Fibroblast of skin of abdomen (primary cell): ENCODE data around the gene RAD50.

Experiments
- DNase-seq: peaks from one replicate; pipeline ENCODE4 v3.0.0-alpha.2; 2013

The RAD50 gene

GRCh38 chr5:132635873-132636272 is 79.1 kb downstream of the RAD50 start:
- no peak for DNase-seq

DNA sequence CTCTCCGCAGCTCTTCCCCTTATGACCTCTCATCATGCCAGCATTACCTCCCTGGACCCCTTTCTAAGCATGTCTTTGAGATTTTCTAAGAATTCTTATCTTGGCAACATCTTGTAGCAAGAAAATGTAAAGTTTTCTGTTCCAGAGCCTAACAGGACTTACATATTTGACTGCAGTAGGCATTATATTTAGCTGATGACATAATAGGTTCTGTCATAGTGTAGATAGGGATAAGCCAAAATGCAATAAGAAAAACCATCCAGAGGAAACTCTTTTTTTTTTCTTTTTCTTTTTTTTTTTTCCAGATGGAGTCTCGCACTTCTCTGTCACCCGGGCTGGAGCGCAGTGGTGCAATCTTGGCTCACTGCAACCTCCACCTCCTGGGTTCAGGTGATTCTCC is 80.5 kb downstream of the RAD50 start:
- DNase-seq = no peak

DNA sequence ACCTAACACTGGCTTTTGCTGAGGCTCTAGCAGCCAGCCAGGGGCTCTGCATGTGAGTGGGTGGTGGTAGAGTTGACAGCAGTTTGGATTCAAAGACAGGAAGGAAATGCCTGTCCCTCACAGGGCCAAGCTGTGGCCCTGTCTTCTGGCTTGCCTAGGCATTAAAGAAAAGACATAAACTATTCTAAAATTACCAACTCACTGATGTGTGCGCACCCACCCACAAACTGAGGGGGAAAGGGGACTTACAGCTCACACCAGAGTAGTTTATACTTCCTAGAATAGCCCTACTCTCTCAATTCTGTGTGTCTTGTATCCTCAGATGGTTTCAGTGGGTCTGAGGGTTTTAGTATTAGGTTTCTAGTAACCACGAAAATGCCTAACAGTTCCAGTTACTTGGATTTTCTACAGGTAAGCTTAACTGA is 82.9 kb downstream of the RAD50 start:
- DNase-seq = no peak

DNA sequence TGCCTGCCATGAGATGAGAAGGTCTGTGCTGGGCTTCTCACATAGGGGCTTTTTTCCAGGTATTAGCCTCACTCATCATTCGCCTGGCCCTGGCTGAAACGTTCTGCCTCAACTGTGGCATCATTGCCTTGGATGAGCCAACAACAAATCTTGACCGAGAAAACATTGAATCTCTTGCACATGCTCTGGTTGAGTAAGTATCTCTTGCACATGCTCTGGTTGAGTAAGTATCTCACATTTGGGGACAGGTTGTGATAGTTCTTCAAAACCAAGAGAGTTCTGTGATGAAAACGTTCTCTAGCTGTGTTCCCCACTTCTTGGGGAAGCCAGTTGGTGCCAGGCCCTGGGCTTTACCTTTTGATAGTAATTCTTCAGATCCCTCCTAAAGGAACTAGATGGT is 83.8 kb downstream of the RAD50 start:
- no peak for DNase-seq

- DNase-seq = no peak
Observed at GRCh38 chr5:132641241-132641723, 84.5 kb downstream of the RAD50 start.

DNA sequence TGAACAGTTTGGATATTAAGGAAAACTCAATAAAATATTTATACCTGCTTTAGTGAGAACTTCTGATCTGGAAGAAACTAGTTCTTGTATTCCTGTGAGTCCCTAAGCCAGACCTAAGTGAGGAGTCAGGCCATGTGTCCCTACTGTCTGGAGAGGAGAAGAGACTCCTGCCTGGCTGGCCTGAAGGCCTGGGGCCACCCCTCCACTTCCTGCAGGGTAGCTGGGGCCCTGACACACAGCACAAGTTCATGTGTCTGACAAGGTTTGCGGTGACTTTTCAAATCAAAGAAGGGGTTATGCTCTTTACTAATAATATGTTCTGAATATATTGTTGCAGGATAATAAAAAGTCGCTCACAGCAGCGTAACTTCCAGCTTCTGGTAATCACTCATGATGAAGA is 85.1 kb downstream of the RAD50 start:
- no peak for DNase-seq

GRCh38 chr5:132644177-132644576 is 87.4 kb downstream of the RAD50 start:
- no peak for DNase-seq

- no peak for DNase-seq
Observed at GRCh38 chr5:132646583-132647266, 89.9 kb downstream of the RAD50 start.

DNA sequence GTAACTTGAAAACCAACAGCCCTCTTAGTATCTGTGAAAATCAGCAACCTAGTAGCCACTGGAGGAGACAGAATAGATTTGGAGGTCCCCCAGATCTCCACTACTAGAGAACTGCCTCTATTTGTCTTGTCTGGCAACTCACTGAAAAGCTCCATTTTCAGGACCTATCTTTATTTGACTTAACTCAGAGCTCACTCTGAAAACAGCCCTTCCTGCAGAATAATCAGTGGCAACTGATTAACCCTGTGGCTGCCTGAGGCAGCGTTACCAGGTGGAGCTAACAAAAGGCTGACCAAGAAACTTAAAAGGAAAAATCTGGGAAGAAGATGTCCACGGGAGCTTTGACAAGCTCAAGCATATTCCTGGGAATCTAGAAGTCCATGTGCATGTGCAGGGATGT is 90.7 kb downstream of the RAD50 start:
- DNase-seq = no peak

DNA sequence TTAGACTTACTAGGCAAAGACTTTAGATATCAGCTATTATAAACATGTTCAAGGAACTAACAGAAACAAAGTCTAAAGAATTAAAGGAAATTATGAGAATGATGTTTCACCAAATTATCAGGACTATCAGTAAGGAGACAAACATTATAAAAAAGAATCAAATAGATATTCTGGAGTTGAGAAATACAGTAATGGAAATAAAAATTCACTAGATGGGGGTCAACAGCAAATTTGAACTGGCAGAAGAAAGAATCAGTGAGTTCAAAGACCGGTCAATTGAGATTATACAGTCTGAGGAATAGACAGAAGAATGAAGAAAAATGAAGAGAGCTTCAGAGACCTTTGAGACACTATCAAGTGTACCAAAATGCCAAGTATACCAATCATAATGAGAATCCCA is 91.6 kb downstream of the RAD50 start:
- DNase-seq = no peak

DNA sequence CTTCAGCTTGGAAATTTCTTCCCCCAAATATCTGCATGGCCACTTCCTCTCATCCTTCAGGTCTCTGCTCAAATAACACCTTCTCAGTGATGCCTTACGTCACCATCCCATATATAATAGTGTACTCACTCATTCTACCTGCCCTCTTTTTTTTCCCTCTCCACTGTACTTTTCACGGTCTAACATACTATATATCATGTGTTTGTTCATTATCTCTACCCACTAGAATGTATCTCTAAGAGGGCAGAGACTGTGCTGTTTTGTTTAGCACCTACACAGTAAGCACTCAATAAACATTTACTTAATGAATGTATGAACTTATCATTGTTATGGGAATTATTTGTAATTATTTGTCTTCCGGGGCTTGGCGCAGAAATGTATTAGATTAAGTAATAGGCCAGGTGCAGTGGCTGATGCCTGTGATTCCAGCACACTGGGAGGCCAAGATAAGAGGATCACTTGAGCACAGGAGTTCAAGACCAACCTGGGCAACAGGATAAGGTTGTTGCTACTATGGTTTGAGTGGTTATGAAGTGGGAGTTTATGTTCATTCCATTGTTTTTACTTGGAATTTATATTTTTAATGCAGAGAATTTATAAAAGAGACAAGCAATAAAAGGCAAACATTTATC is 95.2 kb downstream of the RAD50 start:
- DNase-seq = no peak

DNA sequence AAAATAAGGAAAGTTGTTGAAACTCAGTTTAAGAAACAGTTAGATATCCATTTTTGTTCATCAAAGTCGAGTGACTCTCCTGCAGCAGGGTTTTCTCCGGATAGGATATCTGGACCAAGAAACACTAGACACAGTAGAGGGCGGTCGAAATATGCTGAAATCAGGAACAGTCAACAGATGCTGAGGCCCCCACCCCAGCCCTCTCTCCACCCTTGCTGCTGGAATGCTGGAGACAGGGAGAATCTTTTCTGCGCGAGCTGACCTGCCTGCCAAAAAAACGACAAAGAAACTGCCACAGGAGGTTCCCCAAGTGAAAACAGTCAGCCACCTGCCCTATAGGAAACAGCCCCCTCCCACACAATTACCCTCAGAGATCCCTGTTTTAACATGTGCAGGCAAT is 96.9 kb downstream of the RAD50 start:
- peak; percentile 22 for DNase-seq

DNA sequence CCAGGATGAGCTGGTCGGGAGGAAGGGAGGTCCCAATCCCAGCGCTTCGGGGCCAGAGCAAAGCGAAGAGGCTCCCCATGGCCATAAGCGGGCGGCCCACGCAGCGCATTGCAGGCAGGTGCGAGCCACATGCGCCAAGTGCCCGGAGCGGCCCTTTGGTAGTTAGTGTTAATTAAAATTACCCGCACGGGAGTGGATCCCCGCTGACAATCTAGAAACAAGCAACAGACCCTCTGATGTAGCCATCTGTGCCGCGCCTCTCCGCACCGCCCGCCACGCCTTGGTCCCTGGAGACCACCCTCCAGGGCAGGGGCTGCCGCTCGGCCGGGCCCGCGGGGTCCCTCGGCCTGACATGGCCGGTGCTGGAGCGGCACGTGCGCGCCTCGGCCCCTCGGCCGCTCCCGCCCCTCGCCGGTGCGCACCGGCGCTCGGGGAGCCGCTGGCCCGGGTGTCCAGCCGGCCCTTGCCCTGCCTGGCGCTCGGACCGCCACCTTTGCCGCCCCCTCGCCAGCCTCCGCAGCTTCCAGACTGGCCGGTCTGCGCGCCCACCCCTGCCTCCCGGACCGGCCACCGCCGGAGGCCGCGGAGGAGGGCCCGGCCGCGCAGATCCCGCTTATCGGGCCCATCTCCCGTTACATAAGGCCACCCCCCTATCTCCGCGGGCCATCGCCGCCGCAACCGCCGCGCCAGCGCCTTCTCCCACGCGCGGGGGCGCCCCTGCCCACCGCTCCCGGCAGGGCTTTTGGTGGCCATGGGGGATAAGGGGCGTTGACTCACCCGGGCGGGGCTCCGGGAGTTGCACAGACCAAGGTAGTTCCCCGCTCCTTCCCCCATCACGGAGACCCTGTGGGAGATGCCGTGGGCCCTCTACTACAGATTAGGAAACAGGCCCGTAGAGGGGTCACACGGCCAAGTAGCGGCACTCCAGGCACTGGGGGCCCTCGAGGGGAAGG is 99.3 kb downstream of the RAD50 start:
- peak; percentile 36 for DNase-seq

GRCh38 chr5:132656774-132657355 is 100.1 kb downstream of the RAD50 start:
- no peak for DNase-seq

DNA sequence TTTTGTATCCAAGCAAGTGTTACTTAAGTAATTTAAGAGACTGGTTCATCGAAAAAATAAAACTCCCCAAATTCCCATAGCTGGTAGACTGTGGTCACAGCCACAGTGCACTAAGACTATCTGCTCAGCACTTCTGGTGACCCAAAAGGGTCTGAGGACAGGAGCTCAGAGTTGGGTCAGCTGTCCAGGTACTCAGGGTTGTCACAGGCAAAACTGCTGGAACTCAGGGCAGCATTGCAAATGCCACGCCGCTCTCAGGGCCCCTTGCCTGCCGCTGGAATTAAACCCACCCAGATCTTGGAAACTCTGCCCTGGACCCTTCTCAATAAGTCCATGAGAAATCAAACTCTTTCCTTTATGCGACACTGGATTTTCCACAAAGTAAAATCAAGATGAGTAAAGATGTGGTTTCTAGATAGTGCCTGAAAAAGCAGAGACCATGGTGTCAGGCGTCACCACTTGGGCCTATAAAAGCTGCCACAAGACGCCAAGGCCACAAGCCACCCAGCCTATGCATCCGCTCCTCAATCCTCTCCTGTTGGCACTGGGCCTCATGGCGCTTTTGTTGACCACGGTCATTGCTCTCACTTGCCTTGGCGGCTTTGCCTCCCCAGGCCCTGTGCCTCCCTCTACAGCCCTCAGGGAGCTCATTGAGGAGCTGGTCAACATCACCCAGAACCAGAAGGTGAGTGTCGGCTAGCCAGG is 101.1 kb downstream of the RAD50 start, which contains the start of gene IL13:
TSS of gene IL13 (plus strand) at position 498 of the 705 bp plus-strand sequence. CDS start at position 512, 14 bp downstream.
- no peak for DNase-seq

DNA sequence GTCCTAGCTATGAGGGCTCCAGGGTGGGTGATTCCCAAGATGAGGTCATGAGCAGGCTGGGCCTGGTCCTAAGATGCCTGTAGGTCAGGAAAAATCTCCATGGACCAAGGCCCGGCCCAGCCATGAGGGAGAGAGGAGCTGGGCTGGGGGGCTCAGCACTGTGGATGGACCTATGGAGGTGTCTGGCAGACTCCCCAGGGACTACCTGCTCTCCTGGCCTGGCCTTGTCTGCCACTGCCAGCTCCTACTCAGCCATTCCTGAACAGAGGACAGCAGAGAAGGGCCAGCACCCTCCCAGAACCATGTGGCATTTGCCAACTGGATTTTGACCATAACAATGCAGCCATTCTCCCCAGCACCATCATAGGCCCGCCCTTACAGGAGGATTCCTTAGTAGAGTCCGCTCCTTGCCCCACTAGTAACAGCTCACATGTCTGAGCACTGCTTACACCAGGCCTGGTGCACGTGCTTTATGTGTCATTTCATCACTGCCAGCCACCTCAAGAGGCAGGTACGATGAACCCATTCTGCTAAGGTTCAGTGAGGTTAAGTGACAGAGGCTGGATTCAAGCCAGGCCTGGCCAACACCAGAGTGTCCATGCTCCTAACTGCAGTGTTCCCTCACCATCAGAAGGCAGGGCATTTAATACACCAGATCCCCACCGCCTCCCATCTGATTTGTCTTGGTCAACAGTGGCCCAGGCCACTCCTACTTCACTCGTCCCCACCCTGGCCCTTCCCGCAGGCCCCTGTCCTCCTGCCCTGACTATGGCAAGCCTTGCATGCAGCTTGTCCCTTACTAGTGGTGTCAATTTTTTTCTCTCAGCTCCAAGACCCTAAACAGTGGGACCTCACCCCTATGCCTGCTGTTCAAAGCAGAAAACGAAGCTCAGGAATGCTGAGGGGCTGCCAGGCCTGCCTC is 101.9 kb downstream of the RAD50 start:
- no peak for DNase-seq

DNA sequence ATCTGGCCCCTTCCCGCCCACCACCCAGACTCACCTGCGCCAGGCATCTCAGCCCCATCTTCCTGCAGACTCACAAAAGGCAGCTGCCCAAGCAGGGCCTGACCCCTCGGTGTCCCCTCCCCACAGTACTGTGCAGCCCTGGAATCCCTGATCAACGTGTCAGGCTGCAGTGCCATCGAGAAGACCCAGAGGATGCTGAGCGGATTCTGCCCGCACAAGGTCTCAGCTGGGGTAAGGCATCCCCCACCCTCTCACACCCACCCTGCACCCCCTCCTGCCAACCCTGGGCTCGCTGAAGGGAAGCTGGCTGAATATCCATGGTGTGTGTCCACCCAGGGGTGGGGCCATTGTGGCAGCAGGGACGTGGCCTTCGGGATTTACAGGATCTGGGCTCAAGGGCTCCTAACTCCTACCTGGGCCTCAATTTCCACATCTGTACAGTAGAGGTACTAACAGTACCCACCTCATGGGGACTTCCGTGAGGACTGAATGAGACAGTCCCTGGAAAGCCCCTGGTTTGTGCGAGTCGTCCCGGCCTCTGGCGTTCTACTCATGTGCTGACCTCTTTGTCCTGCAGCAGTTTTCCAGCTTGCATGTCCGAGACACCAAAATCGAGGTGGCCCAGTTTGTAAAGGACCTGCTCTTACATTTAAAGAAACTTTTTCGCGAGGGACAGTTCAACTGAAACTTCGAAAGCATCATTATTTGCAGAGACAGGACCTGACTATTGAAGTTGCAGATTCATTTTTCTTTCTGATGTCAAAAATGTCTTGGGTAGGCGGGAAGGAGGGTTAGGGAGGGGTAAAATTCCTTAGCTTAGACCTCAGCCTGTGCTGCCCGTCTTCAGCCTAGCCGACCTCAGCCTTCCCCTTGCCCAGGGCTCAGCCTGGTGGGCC is 103.1 kb downstream of the RAD50 start:
- DNase-seq = no peak

DNA sequence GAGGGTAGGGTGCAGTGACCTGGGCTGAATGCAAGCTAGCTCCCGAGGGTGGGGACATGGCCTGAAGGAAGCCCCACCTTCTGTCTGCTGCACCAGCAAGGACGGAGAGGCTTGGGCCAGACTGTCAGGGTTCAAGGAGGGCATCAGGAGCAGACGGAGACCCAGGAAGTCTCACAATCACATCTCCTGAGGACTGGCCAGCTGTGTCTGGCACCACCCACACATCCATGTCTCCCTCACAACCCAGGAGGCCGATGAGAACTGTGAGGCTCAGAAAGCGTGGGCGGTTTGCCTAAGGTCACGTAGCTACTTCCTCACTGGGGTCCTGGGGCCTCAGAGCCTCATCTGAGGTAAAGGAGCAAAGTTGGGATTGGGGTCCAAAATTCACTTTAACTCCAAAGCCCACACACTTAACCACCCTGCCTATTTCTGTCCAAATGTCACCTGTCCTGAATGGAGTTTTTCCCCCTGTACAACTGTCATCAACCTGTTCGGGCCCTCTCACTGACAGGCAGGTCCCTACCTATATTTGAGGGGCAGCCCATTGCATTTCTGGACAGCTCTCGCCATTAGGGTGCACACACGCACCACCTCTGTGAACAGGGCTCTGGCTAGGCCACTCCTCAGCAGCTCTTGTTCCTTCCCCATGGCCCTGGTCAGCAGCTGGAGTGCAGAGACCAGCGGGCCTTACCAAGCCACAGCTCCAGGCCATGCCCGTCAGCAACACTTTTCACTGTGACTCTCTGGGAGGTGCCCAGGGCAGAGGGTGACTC is 104.6 kb downstream of the RAD50 start:
- no peak for DNase-seq

GRCh38 chr5:132662004-132662401 is 105.2 kb downstream of the RAD50 start:
- no peak for DNase-seq
